Dedifferentiated amniotic fluid mesenchymal stem cell (primary cell): Measurements from ENCODE around the gene USP24.

Experiments used
- DNase-seq: peaks from one replicate; pipeline ENCODE4 v3.0.0-alpha.2; 2016; ENCODE audit errors: extremely low spot score

Gene USP24

DNA sequence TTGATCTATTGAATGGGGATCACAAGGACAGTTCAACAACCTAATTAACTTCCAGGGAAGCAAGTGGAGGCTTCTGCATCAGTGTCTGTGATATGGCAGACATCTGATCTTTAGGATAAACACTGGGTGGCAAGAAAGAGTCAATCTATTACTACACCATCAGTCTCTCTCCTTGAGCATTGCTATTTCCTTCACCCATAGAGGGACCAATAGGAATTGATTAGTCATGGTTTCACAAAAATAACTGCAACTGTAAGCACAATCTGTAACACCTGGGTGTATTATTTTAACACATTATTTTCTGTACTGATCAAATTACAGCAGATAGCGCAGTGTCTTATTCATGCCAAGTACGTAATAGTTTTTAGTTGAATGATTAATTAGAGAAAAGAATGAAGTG lies 50.3 kb downstream of the USP24 start:
- no peak for DNase-seq

DNA sequence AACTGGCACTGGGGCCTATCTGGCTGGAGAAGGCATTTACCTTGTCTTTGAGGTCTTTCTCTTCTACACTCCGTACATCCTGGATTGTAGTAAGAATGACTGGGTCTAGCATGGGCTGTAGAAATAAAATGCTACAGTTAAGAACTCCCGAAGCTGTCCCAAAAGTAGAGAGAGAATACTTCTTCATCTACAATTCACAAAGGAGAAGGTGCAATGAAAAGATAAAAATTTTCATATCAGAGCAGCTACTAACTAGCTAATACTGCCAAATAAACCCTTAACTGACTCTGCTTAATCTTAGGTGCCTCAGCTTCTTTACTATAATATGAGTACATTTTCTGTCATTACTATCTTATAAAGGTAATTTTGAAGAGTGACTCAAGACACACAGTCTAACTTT lies 55.6 kb downstream of the USP24 start:
- DNase-seq: no peak

DNA sequence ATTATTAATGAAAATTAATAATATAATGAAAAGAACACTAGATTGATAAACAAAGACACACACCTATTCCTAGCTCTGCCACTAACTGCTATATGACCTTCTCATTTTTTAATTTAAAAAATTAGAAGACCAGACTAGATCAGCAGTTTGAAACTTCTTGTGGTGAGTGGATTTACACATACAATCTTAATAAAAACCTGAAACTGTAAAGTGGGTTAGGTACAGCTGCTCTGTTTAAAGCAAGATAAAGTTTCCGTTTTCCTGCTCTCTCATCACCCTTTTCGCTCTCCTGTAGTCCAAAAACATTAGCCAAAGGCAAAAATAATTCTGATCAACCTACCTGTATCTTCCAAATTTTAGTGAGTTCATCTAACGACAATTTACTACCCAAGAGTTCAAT lies 58.6 kb downstream of the USP24 start:
- no peak for DNase-seq

DNA sequence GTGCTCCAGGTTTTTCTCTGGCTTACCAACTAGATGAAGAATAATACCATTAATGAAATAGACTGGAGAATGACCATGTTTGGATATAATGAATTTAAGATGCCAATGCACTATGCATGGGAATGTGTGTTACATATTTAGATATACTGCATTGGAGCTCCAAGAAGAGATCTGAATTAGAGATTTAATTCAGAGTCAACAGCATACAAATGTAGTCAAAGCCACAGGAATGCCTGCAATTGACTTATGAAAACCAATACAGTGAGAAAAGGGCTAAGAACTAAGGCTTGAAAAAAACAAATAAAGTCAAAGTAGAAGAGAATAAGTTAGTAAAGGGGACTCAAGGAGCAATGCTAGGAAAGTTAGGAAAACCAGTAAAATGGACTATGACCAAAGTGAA lies 59.1 kb downstream of the USP24 start:
- DNase-seq: peak; percentile 68

GRCh38 chr1:55155522-55155921 lies 59.6 kb downstream of the USP24 start:
- DNase-seq: no peak

DNA sequence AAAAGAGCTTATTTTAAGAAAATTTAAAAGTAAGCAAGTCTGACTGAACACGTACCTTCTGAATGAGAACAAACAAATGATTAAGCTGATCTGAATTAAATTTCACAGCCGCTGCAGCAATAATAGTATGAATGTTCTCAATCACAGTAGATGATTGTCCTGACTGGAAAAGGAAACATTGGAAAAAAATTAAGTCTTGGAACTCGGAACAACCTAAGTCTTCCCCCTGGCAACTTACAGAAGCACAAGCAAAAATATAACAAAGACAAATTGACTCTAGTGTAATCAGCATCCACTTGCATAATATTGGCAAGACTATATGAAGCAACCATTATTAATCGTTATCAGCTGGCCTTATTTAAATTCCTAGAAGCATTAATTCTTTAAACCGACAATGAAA lies 60.5 kb downstream of the USP24 start:
- DNase-seq: no peak

DNA sequence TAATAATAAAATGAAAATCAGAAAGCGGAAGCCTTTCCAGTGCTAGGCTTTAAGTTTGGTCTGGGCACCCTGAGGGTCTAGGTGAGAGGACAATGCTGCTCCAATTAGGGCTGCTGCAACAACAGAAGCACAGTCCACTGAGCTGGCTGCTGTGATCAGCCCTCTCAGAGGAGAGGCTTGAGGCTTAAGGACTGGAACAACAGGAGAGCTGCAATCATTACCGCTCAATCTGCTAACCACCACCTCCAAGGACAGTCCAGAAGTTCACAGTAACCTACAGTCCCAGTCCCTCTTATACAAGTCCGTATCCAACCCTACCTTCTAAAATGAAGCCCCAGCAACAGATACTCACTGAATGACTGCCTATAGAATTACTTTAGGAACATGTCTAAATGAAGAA lies 62.1 kb downstream of the USP24 start:
- no peak for DNase-seq

- no peak for DNase-seq
Measured at GRCh38 chr1:55150880-55151588, 64.1 kb downstream of the USP24 start.

- DNase-seq: no peak
Measured at GRCh38 chr1:55148676-55149075, 66.5 kb downstream of the USP24 start.

GRCh38 chr1:55147524-55147923 lies 67.6 kb downstream of the USP24 start:
- DNase-seq: no peak

- DNase-seq: no peak
Measured at GRCh38 chr1:55146781-55147180, 68.4 kb downstream of the USP24 start.

GRCh38 chr1:55144886-55145285 lies 70.3 kb downstream of the USP24 start:
- no peak for DNase-seq

DNA sequence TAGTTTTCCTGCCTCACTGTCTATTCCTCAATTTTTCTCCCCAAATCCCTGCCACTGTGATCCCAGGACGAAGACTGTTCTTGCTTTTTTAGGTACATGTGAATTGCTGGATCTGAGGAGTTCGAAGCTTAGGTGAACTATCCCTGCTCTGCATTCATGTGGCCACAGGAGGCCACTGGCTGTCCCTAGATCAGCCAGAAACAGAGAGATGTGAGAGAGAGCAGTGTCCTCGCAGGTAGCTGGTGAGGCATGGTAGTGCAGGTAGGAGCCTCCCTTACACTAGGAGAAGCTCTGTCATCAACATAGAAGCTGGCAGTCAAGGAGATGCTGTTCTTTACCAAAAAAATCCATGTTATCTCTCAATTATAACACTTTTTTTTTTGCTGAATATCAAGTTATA lies 71.5 kb downstream of the USP24 start:
- DNase-seq: no peak

GRCh38 chr1:55141295-55141893 lies 73.8 kb downstream of the USP24 start:
- no peak for DNase-seq

- DNase-seq: peak; percentile 95
Measured at GRCh38 chr1:55140546-55140983, 74.6 kb downstream of the USP24 start.

DNA sequence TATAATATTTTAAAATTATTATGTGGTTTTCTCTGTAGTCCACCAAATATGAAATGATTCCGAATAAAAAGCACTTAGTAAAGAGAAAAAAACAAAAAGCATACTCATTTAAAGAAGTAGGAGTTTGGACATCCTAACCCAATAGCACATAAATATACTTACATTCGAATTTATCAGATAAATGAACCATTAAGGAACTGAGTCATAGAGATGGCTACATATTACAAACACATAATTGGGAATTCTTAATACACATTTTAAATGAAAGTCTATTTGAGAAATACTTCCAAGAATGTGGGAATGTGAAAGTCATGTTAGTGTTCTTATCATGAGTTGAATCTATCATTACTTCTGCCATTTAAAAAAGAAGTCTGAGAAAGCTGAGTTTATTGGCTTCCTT lies 75.0 kb downstream of the USP24 start:
- no peak for DNase-seq

GRCh38 chr1:55138823-55139222 lies 76.3 kb downstream of the USP24 start:
- no peak for DNase-seq

DNA sequence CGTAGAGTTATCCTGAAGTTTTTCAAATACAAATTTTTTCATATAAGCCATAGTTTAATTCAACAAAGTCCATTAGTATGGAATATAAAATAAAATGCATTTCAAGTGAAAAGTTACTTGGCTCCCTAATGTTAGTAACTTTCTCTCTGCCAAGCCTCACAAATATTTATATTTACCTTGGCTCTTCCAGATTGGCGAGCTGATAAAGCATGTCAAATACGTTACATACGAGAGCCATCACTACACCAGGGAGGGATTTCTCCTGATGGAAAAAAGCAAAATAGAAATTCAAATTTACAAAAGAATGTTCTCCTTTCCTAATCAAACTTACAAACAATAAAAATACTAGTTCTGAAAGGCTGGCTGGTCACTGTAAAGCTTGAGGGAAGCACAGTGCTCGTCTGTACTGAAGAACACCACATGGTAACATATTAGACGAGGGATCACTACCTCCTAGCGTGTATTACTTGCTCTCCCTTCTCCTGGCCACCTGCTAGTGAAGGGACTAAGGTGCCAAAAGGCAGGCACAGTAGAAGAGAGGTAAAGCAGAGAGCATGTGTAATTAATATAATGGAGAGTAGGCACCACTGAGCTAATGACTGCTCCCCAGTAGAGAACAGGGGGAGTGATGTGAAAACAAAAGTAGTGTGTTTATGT lies 80.9 kb downstream of the USP24 start:
- no peak for DNase-seq

DNA sequence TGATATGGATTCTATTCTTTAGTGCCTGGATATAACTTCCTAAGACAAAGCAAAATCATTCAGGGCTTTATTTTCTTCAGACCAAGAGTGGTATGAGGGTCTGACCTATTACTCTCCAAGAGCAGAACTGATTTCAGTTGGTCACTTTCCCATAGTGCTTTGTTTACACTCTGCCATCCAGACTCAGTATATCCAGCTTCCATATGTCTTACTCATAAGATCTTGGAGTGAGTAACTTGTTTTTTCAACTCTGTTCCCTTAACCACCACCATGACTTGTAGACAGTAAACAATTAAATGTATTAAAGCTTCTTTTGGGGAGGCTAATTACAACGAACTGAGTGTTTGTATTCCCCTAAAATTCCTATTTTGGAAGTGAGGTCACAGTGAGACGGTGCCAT lies 83.4 kb downstream of the USP24 start:
- peak; percentile 21 for DNase-seq

DNA sequence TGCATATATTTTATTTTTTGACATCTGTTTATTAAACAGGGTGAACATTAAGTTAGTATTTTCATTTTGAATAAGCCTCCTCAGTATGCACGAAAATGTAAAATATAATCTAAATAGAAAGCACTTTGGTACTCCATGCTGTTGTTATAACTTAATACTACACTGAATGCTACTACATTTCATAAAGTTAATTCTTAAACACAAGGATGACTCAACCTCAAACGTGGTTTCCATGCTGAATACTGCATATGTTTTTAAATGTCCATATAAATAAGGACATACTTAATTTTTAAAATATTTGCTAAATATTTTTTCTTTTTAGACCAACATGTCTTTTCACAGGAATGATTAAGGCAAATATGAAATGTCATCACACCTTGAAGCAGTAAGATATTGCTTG lies 83.9 kb downstream of the USP24 start:
- DNase-seq: no peak

DNA sequence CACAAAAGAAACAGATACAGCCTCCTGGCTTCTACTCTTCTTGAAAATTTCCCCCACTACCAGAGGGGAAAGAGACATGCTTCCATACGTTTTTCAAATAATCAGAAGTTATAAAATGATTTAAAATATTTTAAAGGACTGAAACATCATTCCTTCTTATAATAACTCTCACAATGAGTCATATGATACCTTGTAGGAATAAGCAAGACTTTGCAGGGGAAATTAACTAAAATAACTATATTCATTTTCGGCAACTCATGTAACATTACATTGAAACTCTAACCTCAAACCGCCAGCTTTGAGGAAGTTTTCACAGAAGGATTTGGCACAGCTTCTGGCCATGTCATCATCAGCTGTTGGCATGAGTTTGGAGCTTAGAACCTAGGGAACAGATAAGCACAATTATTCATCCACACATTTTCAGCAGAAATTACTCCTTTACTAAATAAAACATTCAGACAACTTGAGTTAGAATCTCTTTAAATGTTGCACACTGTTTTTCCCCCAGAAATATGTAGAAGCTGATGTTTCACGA lies 85.9 kb downstream of the USP24 start:
- DNase-seq: no peak

DNA sequence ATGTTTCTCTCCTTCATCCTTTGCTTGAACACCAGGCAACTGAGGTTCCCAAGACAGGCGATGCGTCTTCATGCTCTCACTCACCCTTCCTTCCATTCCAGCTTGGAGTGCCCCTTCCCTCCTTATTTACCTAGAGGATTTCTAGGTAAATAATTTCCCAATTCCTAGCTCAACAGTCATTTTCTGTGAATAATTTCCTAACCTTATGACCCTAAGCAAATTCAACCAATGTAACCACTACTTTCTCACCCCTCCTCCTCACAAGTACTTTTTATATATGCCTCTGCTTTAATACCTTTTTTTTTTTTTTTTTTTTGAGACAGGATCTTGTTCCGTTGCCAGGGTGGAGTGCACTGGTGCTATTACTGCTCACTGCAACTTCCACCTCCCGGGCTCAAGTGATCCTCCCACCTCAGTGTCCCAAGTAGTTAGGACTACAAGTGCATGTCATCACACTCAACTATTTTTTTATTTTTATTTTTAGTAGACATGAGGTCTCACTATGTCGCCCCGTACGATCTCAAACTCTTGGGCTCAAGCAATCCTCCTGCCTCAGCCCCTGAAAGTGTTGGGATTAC lies 86.7 kb downstream of the USP24 start:
- DNase-seq: no peak
